Measurements from ENCODE around the gene FOCAD. TPM values are rescaled to one million over a fixed set of nuclear protein-coding genes. Genes with fewer than 3 reads are reported as not detected.

Gene FOCAD
- total and polyA plus RNA-seq, 2 of the 8 experiments (the other 6 are each of a cell fraction or from before 2014, with no cell fraction given) = 22.0 to 38.4 TPM

- TF ChIP-seq FOSL1 (IDR thresholded peaks at IDR 0.05; ENCODE audit: insufficient read depth, low read depth, low read length) (no peak), EP300 (IDR thresholded peaks at IDR 0.05; ENCODE audit: borderline replicate concordance in 1 of 2, low read depth in 2 of 2, low read length in 2 of 2) (no peak), POLR2AphosphoS5 (IDR thresholded peaks at IDR 0.05; ENCODE audit: low read depth, low read length) (no peak), NRF1 (IDR thresholded peaks at IDR 0.05; ENCODE audit: low read depth, low read length) (no peak)
Measured at GRCh38 chr9:20740304-20740703, 56.2 kb downstream of the FOCAD start (continued).

Data from H1 (cell line).